Peyer's patch (tissue), 4 donors: ENCODE data around the gene MYOM3. TPM values are rescaled to one million over a fixed set of nuclear protein-coding genes. Genes with fewer than 3 reads are reported as not detected.

Source experiments
- DNase-seq, 3 donors: peaks; one replicate each; pipeline ENCODE4 v3.0.0-alpha.2; 2017 to 2019
- H3K27ac ChIP-seq, 4 donors: fragments of 200-600 bp; sonication (generic); one replicate each; pipeline ENCODE4 v1.5.1; 2016 to 2019
- H3K27me3 ChIP-seq, 2 donors: fragments of 200-600 bp; sonication (generic); one replicate each; pipeline ENCODE4 v1.5.1; 2019
- H3K36me3 ChIP-seq, 3 donors: fragments of 200-600 bp; sonication (generic); one replicate each; pipeline ENCODE4 v1.5.1; 2016 to 2019
- H3K4me1 ChIP-seq, 4 donors: fragments of 200-600 bp; sonication (generic); one replicate each; pipeline ENCODE4 v1.5.1; 2016 to 2019
- H3K4me3 ChIP-seq, 4 donors: fragments of 200-600 bp; sonication (generic); 1 replicate in 3 of 4; 2 replicates in 1 of 4; pipeline ENCODE4 v1.5.1; 2016 to 2019; ENCODE audit warnings: mild to moderate bottlenecking in 1 of 4
- H3K9me3 ChIP-seq, 4 donors: fragments of 200-600 bp; sonication (generic); one replicate each; pipeline ENCODE4 v1.5.1; 2016 to 2019; ENCODE audit warnings: mild to moderate bottlenecking in 1 of 4
- CTCF ChIP-seq, 6 experiments: fragments of 450-650 bp in 4 of 6; fragments of 200-600 bp in 2 of 6; sonication (generic) in 1 of 6; IDR thresholded peaks; one replicate each; pipeline ENCODE4 v1.5.1; 2017 to 2019; ENCODE audit warnings: antibody characterized with exemption in 6 of 6, mild to moderate bottlenecking in 3 of 6, moderate library complexity in 1 of 6
- POLR2A ChIP-seq, 2 donors: fragments of 450-650 bp; IDR thresholded peaks; one replicate each; pipeline ENCODE4 v1.5.1; 2017; ENCODE audit warnings: antibody characterized with exemption in 2 of 2, mild to moderate bottlenecking in 2 of 2, moderate library complexity in 2 of 2
- total RNA-seq, 4 donors: library from RNA; depleted of rRNA; stranded (reverse); fragments of >200 nt; gene quantifications; one replicate each; pipeline ENCODE4 v1.1.0, GENCODE V29; 2016

Gene MYOM3
- total RNA-seq, 4 donors from 2014 or later: 10.7 to 40.8 (median 24.7) TPM

- Histone ChIP-seq H3K4me3 (no peak overlapping the region), H3K9me3 (no peaks in the 10 kb centered on the region), H3K4me1 (peaks cover 0 to 37% (median 0%) of the 10 kb centered on the region in 4 donors), H3K27ac (no peak overlapping the region), H3K36me3 (no peaks in the 10 kb centered on the region), H3K27me3 (no peaks in the 10 kb centered on the region)
- TF ChIP-seq POLR2A (IDR thresholded peaks at IDR 0.05): no peak
- no peak for TF ChIP-seq CTCF (IDR thresholded peaks at IDR 0.05)
- DNase-seq: peak in 1 of 3 donors; percentile 43
Measured at GRCh38 chr1:24110642-24111261, 1.2 kb downstream of the MYOM3 start.

GRCh38 chr1:24109686-24110475, 2.1 kb downstream of the MYOM3 start:
- Histone ChIP-seq H3K4me3 (no peak overlapping the region), H3K27ac (peak overlapping the region in 2 of 4 donors; percentile 95 to 96), H3K9me3 (no peaks in the 10 kb centered on the region), H3K36me3 (no peaks in the 10 kb centered on the region), H3K27me3 (no peaks in the 10 kb centered on the region), H3K4me1 (peaks cover 0 to 41% (median 0%) of the 10 kb centered on the region in 4 donors)
- TF ChIP-seq CTCF (IDR thresholded peaks at IDR 0.05) (no peak), POLR2A (IDR thresholded peaks at IDR 0.05) (no peak)
- peak in 1 of 3 donors; percentile 38 for DNase-seq

- peak overlapping the region in 3 of 4 donors; percentile 69 to 96 (median 95) for H3K27ac ChIP-seq
- H3K4me1 ChIP-seq: peaks cover 0 to 41% (median 0%) of the 10 kb centered on the region in 4 donors
- no peak for DNase-seq
Measured at GRCh38 chr1:24109166-24109483, 2.8 kb downstream of the MYOM3 start.

GRCh38 chr1:24108334-24109165, 3.4 kb downstream of the MYOM3 start:
- peak in 2 of 3 donors; percentile 85 to 91 for DNase-seq
- peak overlapping the region in 3 of 4 donors; percentile 69 to 96 (median 95) for H3K27ac ChIP-seq
- H3K4me1 ChIP-seq: peaks cover 0 to 36% (median 0%) of the 10 kb centered on the region in 4 donors
- no peaks in the 10 kb centered on the region for H3K9me3 ChIP-seq
- TF ChIP-seq CTCF (IDR thresholded peaks at IDR 0.05) (no peak), POLR2A (IDR thresholded peaks at IDR 0.05) (peak; percentile 14 to 64)
- H3K4me3 ChIP-seq: peak overlapping the region in 2 of 4 donors; percentile 35
- no peaks in the 10 kb centered on the region for H3K36me3 ChIP-seq
- H3K27me3 ChIP-seq: no peaks in the 10 kb centered on the region

More at GRCh38 chr1:24109166-24109483, 2.8 kb downstream of the MYOM3 start:
- Histone ChIP-seq H3K9me3 (no peaks in the 10 kb centered on the region), H3K4me3 (no peak overlapping the region), H3K27me3 (no peaks in the 10 kb centered on the region), H3K36me3 (no peaks in the 10 kb centered on the region)
- TF ChIP-seq POLR2A (IDR thresholded peaks at IDR 0.05) (no peak), CTCF (IDR thresholded peaks at IDR 0.05) (no peak)

- H3K4me1 ChIP-seq: peaks cover 0 to 33% (median 0%) of the 10 kb centered on the region in 4 donors
- no peaks in the 10 kb centered on the region for H3K36me3 ChIP-seq
- no peaks in the 10 kb centered on the region for H3K9me3 ChIP-seq
- H3K4me3 ChIP-seq: peak overlapping the region in 2 of 4 donors; percentile 35
- peak in 2 of 3 donors; percentile 81 to 85 for DNase-seq
- no peaks in the 10 kb centered on the region for H3K27me3 ChIP-seq
- TF ChIP-seq POLR2A (IDR thresholded peaks at IDR 0.05) (peak; percentile 20 to 66), CTCF (IDR thresholded peaks at IDR 0.05) (no peak)
- peak overlapping the region in 3 of 4 donors; percentile 69 to 96 (median 95) for H3K27ac ChIP-seq
Measured at GRCh38 chr1:24107462-24108138, 4.3 kb downstream of the MYOM3 start.
